ENCODE results near the gene CDSN.

CDSN gene

DNA sequence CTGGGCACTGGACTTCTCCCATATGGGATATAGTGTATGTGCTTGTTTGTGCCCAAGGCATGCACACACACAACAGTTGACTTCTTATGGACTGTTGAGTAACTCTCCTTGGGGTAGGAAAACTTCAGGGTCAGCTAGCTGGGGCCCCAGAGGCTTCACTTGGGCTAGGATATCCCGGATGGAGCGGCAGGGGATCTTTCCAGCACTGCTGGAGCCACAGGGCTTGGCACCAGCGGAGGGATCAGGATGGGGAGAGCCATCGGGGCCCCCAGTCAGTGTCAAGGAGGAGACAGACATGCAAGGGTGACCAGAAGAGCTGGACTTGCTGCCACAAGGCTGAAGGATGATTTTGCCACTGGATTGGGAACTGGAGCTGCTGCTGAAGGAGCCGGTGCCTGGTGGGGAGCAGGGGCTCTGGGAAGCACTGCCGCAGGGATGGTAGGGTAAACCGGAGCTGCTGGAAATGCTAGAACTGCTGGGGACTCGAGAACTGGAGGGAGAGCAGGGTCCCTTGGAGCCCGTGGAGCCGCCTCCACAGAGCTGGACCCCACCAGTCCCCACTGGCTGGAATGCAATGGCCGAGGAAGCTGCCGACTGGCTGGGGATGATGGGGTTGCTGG, 4.2 kb downstream of the CDSN start:
- no peak for DNase-seq

DNA sequence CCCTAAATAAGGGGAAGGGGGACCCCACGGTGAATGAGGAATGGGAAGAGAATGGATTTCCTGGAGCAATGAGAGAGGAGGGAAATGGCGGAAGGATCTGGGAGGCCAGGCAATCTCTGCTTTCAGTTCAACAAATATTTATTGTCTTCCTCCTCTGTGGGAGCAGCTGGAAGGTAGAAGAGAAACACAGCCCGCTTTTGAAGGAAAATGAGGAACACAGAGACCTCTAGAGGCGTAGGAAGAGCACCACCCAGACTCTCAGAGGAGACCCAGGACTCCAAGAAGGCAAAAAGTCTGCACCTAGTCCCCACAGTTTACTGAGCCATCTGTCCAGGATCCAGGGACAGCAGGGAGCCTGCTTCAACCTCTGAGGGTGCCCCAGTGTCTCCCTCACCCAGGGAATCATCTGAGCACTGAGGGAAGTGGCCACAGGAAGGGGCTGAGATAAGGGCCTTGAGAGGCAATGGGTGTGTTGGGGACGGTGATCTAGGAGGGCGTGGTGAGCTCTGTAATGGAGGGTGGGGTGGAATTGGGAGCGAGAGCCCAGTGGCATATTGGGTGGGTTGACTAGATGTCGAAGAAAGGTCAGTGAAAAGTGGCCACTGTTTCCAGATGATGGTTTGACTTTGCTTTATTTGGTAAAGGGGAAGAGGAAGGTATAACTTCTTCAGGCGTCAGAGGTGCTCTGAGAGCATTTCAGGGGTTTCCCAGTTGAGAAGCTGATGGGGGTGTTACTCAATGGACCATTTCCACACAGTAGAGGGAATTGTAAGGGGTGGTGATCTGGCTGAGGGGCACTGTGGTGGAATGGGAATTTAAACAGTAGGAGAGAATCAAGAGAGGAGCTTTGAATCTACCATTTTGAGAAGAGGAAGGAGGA, 5.0 kb downstream of the CDSN start:
- no peak for DNase-seq

DNA sequence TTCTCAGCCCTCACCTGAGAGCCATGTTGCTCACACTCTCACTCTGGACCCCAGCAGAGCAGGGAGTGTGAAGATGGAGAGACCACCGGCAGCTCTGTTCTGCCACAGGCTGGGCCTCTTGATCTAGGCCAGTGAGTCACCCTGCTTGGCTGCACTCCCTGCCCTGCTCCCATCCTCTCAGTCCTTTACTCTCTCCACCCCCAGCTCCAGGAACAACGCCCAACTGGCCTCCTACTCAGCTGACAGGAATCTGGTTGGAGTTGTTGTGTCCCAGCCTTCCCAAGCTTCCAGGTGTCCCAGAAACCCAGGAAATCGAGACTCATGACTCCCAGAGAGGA, 5.7 kb downstream of the CDSN start, which contains the start of gene PSORS1C1:
PSORS1C1 (plus strand) TSS at position 260 of the 338 bp plus-strand sequence. CDS start 14,833 bp downstream, outside the sequence.
- no peak for DNase-seq

DNA sequence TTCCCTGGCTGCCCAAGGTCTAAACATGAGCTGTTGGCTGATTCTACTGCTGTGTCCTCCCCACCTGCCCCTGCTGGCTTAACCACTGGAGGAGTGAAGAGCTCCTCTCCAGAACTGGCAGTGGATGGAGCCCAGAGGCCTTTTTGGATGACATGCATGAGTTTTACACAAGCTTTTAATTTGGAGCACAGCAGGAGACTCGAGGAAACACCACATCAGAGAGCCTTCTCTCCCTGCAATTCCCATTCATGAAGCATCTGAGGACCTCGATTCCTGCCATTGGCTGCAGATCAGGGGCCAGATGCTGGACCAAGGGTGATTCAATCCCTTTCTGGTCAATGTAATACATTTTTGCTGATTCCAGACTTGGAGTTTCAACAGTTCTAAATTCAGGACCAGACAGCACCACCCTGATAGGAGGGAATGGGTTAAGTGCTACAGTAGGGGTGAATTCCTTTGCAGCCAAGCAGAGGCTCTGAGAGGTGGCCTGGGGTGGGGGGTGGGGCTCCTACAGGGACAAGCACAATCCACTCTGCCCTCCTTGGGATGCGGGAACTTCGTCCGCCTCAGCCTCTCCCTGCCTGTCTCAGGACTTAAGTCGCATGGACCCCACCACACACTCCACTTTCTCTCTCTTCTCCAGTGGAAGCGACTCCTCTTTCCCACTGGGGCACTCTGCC, 6.2 kb downstream of the CDSN start:
- DNase-seq = no peak

DNA sequence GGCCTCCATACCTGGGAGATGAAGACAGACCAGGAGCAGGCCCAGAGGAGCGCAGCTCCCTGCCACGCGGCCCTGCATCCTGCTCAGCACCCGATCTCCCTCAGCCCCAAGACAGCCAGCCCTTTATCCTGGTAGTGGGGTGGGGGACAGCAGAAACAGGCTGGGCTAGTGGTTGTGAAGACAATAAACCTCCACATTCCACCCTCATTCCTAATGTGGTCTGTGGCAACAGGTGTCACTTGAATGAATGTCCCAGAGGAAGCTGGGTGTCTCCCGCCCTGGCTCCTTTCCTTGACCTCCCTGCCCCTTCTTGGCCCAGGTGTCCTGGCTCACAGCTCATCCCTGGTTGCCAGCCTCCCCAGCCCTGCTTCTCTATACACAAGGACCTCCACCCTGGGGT, 7.8 kb downstream of the CDSN start, which contains the start of gene C6orf15:
C6orf15 (minus strand) TSS at position 98 of the 400 bp plus-strand sequence; CDS start at position 78, 20 bp downstream.
- DNase-seq = no peak

DNA sequence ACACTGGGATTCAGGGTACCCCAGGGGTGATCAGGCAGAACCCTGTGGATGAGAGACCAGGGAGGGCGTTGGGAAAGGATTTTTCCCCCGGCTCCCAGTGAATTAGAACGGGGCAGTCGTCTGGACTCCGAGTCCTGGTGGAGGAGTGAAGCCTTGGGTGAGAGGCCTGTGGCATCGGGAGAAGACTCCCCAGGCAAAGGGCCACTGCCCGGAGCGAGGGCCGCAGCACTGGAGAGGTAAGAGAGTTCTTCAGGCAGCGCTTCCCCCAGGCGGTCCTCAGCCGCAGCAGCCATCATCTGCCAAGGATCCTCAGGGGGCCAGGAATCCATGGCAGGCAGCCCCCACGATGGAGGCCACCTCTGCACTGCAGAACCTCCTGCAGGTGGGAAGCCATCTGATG, 8.5 kb downstream of the CDSN start:
- DNase-seq = no peak

DNA sequence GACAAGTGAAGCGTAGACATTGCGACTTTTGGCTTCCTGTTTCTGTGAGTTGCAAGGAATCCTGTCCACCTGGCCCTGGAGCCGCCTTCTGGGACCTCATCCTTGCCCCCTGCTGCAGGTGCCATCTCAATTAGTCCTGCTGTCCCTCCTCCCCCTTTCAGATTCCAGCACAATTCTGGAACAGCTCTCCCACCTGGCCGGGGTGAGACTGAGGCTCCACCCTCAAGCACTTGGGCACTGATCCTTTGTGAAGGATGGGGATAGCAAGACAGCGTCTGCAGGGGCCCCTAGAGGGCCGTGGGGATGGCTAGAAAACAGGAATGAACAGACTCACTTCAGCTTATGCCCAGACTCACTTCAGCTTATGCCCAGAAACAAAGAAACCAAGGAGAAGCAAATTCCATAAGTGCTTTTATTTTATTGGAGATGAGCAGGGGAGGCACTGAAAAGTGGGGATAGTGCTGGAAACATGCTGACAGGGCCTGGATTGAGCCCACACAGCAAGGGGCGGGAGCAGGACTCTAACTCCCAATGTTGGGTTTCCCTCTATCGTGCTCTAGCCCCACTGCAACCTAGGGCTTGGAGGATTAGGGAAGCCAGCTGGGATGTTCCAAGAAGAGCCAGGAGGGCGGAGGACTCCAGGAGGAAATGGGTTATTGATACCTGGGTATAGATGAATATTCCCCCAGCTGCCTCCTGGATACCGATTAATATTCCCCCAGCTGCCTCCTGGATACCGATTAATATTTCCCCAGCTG, 9.2 kb downstream of the CDSN start:
- DNase-seq = no peak

DNA sequence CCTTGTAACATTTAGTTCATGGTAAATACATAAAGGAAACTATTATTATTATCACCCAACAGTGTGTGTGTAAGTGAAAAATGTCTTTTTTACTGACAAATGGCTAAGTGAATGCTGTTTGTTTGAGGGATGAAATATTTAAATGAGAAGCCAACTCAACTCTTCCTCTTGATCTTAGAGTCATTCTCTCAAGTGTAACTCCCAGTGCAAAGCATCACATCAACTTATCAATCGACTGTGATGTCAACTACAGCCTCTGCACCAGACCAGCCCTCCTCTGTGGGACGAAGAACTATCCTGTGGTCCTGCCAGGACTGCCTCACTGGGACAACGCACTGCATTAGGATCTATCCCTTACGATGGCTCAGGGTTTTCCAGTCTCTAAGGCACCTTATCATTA, 13.2 kb downstream of the CDSN start:
- no peak for DNase-seq

DNA sequence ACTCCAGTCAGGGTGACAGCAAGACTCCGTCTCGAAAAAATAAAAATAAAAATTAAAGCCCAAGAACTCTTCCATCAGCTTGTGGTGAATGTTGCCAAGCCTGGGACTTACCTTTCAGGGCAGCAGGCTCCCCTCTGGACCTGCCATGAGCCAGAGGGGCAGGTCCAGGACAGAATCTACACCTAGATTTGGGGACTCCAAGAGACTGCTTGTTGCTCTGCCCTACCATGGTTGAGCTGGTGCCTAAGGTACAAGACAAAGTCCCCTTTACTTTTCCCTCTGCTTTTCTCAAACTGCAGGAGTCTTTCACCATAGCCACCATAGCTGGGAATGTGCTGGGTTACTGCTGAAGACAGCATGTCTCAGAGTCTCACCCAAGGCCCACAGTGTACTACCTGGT, 17.1 kb downstream of the CDSN start:
- DNase-seq = no peak

DNA sequence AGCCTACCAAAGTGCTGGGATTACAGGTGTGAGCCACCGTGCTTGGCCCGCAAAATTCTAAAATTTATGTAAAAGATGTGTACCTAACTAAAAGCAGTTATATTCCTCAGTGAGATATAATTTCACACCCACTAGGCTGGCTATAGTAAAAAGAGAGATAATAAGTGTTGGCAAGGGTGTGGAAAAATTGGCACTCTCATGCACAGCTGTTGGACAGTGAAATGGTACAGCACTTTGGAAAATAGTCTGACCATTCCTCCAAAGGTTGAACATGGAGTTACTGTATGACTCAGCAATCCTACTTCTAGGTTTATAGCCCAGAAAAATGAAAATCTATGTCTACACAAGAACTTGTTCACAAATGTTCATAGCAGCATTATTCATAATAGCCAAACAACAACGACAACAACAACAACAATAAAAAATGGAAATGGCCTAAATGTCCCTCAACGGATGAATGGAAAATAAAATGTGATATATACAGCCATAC, 21.8 kb downstream of the CDSN start:
- DNase-seq = no peak

DNA sequence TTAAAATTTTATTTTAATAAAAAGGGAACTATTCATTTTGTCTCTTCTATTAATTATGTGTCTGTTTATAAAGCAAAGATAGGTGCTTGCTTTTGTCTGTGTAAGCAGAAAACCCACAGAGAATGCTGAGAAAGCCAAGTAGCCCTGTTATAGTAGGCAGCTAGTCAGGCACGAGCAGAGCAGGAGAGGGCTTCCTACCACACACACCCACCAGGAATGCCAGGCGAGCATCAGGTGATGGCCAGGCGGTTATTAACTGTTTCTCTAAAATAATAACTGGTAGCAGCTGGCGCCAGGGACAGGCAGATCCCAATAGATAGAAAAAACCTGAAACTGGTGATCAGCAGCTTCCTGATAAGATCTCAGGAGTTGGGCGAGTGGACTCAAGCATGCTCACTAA, 23.6 kb downstream of the CDSN start:
- no peak for DNase-seq

DNA sequence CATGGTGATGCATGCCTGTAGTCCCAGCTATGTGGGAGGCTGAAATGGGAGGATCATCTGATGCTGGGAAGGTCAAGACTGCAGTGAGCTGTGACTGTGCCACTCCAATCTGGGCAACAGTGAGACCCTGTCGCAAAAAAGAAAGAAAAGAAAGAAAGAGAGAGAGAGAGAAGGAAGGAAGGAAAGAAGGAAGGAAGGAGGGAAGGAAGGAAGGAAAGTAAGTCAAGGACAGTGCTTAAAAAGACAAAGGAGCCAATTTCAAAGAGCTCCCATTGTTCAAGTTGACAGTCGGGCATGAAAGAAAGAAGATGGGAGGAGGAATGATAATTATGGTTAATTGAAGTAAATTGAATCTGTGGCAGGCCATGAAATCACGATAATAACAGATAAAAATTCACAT, 24.0 kb downstream of the CDSN start:
- no peak for DNase-seq

DNA sequence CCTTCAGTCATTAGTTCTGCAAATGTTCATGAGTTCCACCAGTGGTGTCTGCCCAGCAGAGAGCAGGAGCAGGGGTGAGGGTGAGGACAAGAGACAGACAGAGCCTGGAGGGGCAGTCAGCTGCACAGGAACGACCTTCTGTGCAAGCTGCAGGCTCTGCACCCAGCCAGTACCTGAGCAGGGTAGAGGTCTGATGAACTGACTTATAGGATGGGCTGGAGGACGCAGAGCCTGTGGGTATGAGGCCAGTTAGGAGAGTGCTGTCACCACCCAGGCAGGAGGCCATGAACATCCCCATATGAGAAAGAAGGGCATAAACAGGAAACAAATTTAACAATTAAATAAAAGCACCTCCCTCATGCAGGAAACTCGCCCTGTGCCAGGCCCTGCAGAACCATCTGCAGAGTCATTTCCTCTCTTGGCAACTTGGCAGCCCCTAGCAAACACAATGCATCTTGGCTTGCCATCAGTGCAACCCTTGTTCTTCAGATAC, 25.8 kb downstream of the CDSN start:
- DNase-seq = peak; percentile 15

DNA sequence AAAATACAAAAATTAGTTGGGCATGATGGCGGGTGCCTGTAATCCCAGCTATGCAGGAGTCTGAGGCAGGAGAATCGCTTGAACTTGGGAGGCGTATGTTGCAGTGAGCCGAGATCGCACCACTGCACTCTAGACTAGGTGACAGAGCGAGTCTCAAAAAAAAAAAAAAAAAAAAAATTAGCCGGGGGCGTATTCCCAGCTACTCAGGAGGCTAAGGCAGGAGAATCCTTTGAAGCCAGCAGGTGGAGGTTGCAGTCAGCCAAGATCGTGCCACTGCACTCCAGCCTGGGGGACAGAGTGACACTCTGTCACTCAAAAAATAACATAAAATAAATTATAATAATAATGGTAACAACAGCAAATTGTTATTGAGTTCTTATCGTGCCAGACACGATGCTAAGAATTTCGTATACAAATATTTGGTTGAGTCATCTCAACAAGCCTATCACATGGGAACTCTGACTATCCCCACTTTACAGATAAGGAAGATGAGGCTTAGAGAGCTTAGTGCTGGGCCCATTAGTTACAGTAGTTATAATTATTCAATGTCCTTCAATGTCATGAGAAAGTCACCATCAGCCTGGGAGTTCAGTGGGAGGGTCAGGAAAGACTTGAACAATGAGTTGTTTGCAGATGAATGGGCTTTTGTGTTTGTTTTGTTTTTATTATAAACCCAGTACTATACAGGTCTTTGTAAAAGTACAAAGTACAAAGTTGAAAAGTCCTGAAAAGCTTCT, 27.3 kb downstream of the CDSN start:
- no peak for DNase-seq

DNA sequence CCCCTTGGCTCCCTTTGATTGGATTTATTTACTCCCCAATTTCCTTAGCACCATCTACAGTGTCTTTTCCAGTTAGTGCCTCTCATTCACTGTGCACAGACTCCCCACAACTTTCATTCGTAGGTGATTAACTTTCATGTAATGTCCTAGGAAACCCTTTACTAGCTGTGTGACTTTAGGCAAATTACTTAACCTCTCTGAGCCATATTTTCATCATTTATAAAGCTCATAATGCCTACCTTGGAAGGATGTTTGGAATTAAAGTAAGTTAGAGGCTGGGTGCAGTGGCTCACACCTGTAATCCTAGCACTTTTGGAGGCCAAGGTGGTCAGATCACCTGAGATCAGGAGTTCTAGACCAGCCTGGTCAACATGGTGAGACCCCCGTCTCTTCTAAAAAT, 28.0 kb downstream of the CDSN start:
- DNase-seq = no peak

DNA sequence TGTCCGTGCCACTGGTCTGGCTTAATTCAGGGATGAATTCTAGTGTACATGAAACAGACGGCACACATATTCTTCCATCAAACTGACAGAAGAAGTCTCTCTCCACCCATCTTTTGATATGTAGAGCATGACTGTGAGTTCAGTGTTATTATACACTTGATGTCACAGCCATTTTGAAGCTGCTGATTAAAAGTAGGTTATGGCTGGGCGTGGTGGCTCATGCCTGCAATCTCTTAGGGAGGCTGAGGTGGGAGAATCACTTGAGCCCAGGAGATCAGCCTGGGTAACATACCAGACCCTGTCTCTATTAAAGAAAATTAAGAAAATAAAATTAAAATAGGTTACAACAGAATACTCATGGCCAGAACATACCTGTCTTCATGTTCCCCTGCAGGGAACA, 28.6 kb downstream of the CDSN start:
- DNase-seq = no peak

DNA sequence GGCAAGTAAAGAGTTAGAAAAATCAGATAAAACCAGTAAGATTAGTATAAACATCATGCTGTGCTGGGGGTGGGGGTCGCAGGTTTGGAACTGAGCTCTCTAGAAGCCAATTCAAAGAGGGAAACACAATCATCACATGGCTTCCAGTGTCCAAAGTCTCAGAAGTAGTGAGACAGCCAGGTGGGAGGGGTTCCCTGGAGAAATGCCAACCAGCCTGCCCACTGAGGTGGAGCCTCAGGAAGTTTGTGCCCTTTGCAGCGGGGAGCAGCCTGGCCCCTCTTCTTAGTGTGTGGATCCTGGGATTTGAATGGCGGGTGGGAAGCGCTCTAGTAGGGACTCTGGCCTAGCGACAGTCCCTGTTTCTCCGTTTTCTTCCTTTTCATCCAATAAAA, 29.3 kb downstream of the CDSN start:
- DNase-seq = no peak

DNA sequence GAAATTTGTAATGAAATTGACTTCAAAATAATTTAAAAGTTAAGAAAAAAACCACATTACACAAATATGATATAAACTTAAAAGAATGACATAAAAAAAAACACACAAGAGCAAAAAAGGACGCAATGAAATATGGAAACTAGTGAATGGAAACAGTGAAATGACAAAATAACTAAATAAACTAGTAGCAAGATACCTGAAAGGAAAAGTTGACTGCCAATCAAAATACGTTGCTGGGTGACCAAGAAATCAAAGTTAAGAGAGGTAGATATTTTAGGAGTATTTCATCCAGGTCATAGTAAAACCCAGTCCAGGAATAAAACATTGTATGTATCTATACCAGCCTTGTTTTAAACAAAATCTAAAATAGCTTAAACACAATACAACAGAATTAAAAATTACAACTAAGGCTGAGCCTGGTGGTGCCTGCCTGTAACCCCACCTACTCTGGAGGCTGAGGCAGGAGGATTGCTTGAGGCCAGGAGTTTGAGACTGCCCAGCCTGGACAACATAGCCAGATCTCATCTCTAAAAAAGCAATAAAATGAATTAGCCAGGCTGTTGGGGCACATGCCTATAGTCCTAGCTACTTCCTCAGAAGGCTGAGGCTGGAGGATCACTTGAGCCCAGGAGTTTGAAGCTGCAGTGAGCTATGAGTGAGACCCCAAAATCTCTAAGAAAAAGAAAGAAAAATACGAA, 29.8 kb downstream of the CDSN start:
- no peak for DNase-seq

DNA sequence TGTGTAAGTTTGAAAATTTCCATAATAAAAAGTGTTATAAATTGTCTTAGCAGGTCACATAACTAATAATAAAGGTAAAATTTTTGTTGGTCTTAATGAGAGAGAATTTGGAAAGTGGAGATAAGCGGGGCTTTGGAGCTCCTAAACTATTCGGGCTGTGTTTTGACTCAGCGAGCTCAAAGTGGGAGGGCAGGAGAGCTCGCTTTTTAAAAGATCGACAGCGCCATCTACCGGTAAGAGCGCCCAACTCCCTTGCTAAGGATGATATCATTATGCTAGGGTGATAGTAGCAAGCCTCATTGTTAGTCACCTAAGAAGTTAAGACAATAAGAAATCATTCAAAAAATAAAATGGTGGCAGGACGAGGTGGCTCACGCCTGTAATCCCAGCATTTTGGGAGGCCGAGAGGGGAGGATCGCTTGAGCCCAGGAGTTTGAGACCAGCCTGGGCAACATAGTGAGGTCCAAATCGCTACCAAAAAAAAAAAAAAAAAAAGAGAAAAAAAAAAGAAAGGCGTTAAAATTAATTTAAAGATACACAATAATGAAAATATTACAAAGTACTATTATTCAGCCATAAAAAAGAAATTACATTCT, 32.7 kb downstream of the CDSN start:
- DNase-seq = peak; percentile 83

DNA sequence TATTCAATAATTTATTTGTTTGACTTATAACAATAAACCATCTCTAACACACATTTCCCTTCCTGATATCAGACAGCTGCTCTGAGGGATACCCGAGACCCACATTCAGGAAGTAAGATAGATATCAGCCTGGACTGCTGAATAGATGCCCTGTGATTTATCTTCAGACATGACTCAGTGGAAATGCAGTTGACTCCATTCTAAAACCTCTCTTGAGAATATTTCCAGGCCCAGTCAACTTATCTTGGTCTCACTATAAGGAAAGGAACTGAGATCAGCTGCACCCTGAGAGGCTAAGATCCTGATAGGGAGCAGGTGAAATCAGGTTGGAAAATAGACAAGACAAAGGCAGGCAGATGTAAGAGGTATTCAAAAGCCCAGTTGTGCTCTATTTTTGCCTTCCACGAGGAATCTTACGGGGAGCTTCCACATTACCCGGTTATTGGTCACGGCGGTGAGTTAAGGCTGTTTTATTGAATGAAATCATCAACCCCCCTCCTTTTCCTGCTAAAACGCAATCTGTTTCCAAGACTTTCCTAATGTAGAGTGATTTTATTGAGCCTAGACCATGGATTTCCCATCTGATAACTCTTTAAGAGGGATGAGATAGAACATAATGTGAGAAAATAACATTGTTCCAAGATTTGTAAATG, 33.3 kb downstream of the CDSN start:
- DNase-seq = no peak

Data from activated CD4-positive, alpha-beta T cell treated with anti-CD3 and anti-CD28 coated beads for 1 hour (primary cell).